Medulla oblongata (tissue), 1 donor: Measurements from ENCODE around the gene FHIP1B.

Experiments
- DNase-seq: peaks from one replicate; pipeline ENCODE4 v3.0.0-alpha.2; 2015; ENCODE audit errors: extremely low spot score

The FHIP1B gene

DNA sequence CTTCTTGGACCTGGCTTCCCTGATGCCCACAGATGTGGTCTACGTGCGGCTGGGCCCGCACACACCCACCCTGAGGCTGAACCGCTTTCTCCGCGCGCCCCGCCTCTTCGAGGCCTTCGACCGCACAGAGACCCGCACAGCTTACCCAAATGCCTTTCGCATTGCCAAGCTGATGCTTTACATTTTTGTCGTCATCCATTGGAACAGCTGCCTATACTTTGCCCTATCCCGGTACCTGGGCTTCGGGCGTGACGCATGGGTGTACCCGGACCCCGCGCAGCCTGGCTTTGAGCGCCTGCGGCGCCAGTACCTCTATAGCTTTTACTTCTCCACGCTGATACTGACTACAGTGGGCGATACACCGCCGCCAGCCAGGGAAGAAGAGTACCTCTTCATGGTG lies 5.7 kb upstream of the FHIP1B start:
- DNase-seq: no peak

DNA sequence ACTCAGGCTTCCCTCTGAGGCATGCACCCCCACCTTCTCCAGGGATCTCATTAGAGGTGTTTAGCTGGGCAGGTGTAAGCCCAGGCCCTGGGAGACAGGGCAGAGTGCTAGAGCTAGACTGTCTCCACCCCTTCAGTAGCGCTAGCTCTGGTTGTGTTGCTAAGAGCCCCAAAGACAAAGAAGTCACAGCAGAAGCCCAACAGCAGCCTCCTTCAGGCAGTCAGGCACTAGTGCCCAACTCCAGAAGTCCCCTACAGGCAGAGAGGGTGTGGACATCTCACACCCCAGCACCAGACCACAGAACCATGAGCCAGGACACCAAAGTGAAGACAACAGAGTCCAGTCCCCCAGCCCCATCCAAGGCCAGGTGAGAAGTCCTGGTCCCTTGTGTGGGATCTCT lies 4.5 kb upstream of the FHIP1B start, which contains the start of gene CNGA4:
CNGA4 (plus strand) TSS at position 188 of the 400 bp plus-strand sequence; CDS start at position 306, 118 bp downstream.
- DNase-seq: no peak

DNA sequence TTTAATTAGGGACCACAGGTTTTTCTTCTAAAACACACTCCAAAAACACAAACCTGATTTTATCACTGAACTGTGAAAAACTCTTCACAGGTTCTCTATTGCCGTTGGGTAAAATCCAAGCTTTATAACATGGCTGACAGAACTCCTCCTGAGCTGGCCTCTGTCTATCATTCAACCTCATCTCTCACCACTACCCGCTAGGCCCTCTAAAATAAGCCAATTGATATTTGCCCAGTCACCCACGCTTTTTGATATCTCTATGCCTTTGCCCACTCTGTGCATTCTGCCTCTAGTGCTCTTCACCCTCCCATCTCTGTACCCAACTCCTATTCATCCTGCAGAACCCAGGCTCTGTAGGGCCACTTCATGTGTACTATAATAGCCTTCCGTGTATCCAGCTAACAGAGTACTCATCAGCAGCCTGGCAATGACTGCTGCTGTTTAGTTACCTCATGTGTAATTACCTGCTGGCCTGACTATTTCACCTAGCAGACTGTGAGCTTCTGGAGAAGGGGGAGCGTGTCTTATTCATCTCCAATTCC lies 3.4 kb upstream of the FHIP1B start:
- DNase-seq: no peak

DNA sequence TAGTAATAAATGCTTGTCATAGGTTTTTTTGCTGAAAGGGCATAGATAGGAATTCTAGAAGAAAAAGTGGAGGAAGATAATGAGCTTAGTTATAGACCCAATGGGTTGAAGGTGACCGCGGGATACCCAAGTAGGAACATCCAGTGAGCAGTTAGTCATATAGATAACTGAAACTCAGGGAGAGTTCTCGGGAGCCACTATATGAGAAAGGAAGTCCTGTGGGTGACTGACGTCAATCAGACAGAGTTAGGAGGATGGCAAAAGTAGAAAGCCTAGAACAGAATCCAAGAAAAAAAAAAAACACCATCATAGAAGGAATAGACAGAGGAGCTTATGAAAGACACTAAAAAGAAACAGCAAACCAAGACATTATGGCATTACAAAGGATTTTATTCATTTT lies 2.8 kb upstream of the FHIP1B start:
- no peak for DNase-seq

DNA sequence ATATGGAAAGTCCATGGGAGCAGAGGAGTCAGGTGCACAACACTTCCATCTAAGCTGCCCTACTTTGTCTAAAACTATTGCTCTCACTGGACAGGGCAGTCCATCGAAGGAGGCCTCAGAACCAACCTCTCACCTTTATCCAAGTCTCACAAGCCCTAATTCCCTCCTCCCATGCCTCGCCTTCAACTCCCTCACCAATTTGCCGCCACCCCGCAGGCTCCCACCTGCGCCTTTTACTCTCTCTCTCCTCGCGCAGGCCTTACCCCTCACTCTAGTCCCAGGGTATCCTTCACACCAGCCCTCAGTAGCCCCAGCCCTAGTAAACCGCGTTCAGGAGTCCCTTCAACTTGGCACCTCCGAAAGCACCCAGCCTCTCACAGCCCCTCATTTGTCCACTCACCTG lies 451 bp downstream of the FHIP1B start:
- no peak for DNase-seq

DNA sequence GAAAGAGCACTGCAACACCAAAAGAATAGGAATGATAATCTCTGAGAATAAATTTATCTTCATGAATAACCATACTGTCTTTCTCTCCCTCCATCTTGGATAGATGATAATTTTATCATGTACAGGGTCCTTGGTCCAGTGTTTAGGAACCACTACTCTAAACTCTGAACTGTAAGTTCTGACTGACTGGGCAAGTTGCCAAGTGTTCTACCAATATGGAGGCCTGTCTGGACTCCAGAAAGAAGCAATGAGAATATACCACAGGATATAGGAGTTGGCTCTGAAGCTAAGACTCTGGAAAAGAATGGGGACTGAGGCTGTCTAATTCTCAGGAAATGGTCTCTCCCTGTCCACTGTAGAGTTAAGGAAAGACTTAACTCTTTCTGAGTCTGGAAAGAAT lies 1.5 kb downstream of the FHIP1B start:
- DNase-seq: no peak

DNA sequence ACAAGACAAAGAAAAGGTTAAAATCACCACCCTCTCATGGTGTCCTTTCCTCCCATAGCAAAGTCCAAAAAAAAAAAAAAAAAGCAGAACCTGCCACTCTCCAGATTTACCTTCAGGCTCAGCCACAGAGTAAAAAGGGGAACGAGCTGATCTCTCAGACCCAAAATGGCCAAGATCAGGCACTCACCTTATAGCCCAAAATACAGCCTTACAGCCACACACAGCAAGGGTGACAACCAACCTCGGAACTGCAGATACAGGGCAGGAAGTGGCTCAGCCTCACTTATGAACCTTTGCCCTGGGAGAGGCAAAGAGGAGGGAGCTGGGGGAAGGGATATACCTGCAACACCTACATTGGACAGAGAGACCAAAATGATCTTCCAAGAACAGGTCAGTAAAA lies 4.5 kb downstream of the FHIP1B start:
- no peak for DNase-seq

DNA sequence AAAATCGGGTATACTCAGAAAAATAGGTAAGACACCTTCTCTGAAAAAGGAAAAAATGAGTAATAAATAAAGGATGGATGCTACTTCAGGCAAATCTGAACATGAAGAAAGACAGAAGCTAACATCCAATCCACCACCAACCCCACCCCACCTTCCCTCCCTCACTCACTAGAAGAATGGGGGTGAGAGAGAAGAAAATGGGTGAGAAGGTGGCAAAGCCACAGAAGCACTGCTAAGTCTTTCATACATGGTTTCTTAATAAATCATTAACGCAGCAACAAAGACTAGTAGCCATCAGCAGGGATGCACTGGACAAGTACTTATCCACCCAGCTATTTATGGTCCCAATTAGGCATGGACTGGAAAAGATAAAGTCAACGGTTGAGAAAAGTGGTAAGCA lies 5.9 kb downstream of the FHIP1B start:
- DNase-seq: no peak

DNA sequence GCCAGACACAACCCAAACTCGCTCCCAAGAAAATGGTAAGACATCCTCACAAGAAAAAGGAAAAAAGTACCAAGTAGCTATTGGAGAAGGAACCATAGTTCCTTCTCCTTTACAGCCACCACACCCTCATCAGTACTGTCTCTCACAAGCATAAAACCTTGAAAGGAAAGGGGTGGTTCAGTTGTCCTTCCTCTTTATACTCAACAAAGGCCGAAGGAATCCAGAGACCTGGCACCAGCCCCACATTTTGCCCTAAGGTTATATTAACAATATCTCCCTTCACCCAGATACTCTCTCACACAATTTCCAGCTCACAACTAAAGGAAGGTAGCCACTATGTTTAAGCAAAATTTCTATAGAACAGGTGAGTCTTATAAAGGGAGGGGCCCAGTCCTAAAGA lies 8.5 kb downstream of the FHIP1B start:
- DNase-seq: no peak

DNA sequence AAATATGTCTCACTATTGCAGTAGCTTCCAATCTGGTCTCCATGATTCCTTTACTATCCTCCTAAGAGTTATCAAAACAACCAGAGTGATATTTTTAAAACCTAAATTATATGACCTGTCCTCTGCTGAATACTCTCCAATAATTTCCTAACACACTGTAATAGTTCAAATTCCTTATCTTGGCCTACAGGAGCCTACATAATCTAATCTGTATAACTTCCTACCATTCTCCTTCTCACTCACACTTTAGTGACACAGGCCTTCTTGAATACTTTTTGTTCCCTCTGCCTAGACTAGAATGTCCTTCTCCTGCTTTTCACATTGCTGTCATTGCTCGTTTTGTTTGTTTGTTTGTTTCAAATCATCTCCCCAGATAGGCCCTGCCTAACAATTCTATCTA lies 9.4 kb downstream of the FHIP1B start:
- no peak for DNase-seq

DNA sequence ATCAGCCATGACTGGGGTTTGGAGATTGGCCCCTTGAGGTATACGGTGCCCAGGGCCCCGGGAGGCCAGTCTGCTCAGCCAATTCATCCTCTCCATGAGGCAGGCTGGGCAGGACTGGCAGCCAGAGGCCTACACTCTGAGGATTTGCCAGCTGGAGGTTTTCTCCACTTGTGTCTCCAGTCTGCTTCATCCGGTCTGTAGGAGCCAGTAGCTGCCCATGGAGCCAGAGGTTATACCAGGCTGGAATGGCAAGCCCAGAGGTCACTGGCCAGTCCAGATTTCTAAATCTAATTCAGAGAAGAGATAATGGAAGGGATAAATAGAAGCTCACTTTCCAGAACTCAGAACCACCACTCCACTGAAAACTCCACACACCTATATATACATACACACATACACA lies 10.0 kb downstream of the FHIP1B start:
- no peak for DNase-seq

DNA sequence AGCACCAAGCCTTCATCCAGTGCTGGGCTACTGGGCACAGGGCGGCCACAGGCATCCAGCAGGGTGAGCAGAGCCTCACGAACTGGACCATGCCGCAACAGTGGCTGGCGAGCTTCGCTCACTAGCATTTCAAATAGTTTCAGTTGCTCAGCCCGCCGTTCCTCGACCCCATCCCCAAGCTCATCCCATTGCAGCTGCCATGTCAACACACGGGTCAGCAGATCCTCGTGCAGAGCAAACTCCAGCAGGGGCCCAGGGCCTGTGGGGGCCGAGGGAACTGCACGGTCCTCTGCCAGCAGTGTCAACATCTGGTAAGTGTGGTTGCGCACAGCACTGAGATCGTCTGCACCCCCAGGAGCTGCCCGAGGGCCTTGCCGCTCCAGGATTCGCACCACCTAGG lies 10.6 kb downstream of the FHIP1B start:
- DNase-seq: no peak

DNA sequence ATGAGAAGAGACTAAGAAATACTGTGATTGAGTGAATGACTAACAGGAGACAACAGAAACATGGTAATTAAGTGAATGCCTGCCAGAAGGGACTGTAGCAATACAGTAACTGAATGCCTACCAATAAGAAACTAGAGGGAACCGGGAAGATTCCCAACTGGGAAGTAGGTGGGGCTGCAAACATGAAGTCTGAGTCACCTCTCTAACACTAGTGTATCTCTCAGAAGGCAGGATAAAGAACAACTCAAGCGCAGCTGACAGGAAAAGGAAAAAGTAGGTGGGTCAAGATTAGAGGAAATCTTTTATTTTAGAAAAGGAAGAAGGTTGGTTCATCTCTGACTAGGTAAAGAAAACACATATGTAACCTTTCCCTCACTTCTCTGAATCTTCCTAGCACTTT lies 15.1 kb downstream of the FHIP1B start:
- DNase-seq: no peak

DNA sequence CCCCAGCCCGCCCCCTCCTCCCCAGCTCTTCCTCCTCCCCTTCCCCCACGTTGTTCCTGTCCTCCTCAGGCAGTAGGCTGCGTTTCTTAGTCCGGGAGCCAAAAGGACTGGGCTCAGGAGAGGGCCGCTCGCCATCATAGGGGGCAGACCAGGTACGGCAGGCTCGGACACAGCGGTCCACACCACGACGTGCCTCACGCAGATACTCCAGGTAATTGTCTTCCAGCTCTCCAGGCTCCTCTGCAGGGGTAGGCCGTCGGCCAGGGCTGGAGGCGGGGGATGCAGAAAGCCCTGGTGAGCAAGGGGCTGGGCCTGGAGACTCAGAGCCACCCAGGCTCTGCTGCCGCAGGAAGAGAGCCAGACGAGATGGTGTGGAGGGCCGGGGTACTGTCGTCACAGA lies 16.7 kb downstream of the FHIP1B start:
- no peak for DNase-seq

DNA sequence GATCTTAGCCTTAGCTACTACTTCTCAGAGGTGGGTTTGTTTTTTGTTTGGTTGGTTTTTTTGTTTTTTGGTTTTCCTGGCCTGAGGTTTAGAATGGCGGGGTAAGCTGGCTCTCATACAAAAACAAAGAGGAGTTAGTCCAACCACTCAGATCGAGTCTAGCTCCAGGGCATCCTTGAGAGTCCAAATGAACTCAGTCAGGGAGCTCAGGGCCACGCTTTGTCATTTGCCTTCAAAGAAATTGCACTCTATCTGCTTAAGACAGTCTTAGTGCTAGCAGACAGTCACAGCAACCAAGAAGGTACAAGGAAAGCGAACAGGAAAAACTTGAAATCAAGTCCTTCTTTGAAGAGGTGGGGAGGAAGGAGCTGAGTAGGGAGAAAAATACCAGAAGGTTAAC lies 17.9 kb downstream of the FHIP1B start:
- DNase-seq: no peak

DNA sequence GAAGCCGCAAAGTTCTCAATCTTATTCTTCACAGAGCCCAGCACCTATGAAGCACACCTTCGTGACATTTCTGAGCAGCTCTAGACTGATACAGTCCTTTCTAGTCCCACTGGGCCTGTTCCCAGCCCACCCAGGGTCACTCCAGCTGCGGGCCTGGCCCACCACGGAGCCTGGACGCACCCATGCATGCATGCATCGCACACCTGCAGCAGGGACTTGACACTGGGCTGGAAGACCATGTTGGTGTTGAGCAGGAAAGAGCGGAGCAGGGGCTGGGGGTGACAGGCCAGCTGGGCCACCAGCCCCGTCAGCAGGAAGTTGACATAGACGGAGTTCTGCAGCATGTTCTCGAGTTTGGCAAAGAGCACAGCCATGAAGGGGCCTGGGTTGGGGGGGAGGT lies 19.9 kb downstream of the FHIP1B start:
- no peak for DNase-seq

DNA sequence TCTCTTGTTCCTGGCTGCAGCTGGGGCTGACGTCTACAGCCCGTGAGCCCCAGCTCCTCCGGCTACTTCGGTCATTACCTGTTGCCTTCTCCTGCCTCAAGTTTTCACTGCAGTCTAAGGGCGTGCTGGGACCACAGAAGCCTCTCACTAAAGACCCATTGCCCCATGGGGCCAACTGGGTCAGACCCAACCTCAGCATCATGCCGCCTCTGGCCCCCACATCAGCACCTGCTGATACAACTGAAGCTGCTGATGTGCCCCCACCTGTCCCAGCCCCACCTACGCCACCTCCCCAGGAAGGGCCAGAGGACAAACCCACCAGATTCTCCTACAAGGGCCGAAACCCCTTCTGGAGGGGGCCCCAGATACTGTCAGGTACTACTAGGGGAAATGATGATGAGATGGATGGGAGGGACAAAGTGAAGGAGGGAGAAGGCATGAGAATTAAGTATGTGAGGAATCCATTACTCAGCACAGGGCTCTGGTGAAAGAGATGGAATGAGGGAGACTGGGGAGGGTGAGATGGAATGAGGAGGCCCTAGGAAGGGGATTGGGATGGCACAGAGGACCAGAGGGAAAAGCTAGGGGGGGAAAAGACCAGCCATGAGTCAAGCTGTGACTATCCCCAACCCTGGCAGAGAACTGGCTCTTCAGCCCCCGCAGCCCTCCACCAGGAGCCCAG lies 24.0 kb downstream of the FHIP1B start:
- no peak for DNase-seq

DNA sequence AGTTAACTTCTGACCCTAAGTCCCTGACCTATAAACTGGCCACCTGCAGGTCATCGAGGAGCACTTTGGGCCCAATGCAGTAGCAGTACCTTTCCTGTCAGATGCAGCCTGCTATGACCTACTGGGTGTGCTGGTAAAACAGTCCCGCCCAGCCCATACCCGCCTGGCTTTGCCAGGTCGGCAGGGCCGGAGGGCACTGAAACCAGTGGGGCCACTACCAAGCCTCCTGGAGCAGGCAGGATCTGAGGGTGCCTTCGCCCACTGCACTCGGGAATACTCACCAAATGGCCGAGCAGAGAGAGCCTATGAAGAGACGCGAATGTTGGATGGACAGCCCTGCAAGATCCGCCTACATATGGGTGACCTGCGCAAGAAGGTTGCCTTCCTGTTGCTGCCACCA lies 24.6 kb downstream of the FHIP1B start:
- DNase-seq: no peak

DNA sequence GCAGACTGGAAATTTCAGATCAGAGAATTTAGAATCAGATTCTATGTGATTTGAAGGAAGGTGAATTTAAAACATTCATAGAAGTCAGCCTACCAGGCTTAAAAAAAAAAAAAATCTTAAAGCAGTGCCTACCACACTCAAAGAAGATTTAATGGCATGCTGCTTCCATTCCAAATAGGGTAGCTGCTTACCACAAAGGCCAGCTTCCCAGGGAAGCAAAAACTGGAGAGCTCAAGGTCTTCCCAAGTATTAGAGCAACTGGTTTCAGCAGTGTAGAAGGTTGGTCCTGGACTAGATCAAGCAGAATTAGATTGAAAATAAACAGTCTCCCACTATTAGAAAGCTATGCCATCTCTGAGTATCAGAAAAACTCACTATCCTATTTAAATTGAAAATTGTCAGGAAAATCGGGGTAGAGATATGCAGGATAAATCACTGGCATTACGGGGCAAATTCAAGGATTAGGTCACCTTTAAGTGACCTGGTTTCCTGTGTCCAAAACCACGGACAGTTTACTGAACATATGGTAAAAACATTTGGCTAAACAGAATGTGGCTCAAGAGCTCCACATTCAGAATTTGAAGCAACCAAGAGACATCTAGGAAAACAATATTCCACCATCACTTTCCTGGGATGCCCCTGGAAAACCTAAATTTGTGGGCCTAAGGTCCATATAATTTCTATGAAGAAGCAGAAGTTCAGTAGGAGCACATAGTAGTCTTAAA lies 27.8 kb downstream of the FHIP1B start:
- no peak for DNase-seq

DNA sequence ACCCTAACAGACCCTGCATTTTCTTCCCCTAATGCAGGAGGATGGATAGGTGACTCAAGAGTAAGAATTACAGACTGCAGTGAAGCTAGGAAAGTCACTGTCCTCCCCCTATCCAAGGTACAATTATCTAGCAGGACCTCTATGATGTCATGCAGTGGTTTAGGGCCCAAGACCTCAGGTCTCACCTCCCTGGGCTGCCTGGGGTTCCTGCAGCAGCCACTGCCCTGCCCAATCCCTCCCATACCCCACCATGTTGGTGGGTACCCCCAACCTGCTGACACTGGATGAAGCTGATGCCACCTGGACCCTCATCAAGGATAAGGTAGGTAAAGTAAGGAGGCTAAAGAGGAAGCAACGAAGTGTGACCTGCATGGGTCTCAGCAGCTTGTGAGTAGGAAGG lies 29.1 kb downstream of the FHIP1B start, which contains the start of gene C11orf42:
C11orf42 (plus strand) TSS at position 192 of the 400 bp plus-strand sequence; CDS start at position 251, 59 bp downstream.
- DNase-seq: no peak

DNA sequence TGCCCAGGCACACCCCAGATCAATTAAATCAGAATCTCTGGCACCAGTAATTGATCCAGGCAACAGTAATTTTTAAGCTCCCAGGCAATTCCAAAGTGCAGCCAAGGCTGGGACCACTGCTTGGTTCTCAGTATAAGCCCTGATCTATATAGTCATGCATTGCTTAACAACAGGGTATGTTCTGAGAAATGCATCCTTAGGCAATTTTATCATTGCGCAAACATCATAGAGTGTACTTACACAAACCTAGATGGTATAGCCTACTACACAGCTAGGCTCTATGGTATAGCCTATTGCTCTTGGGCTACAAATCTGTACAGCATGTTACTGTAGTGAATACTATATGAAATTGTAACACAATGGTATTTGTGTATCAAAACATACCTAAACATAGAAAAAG lies 29.7 kb downstream of the FHIP1B start:
- DNase-seq: no peak

DNA sequence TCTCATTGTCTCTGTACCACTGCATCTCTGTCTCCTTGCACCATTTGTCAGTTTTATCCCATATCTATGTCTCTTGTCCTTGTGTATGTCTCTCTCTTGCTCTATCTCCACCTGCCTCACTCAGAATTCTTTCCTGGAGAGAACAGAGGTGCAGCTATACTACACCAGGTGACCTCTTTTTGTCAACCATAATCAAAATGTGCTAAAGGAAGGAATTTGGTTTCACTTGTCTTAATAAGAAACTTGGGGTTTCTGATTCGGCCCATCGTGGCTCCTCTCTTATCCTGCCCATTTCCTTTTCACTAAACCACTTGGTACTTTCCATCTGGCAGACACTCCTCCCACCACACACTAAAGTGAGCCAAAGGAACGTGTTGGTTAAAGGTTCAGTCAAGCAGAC lies 31.1 kb downstream of the FHIP1B start:
- no peak for DNase-seq

DNA sequence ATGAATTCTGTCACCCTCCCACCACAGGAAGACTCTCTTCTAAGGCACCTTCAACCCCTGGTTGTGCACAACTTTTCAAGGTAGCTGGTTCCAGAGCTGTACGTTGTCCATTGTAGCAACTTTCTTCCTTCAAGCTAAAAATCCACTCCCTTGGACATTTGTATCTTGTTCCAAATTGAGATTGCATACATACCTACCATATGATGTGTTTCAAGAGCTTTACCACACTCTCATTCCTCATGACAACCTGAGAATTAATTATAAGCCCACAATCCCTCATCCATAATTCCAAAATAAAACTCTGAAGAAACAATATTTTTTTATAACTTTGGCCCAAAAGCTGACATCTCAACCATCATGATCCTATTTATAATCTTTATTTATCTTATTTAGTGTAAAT lies 32.4 kb downstream of the FHIP1B start:
- no peak for DNase-seq
